ENCODE data around the gene SLC25A21.
A peak's percentile ranks its signal among the peaks of the same experiment; 100 is the strongest.

Gene SLC25A21

DNA sequence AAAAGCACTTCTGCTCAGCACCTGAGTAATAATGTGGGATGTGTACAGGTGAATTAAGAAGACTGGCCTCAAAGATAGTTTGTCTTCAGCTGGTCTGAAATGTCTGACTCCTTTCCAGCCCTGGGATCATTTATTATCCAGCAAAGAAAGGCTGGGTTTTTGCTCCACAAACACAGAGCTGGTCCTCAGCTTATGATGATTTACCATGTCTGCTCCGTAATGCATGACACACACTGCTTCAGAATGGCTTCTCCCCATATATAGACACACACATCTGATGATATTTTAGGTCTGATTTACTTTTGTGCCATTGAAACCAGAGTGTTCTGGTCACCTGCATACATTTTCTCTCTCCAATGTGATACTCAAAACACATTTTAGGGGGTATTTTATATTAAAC lies 225.0 kb downstream of the SLC25A21 start:
- no peak overlapping the region for H3K4me3 ChIP-seq (replicated peaks; ENCODE audit: low read depth, low read length)
- DNase-seq (ENCODE audit: extremely low read depth, low read depth): no peak
- TF ChIP-seq, protein P1, sequence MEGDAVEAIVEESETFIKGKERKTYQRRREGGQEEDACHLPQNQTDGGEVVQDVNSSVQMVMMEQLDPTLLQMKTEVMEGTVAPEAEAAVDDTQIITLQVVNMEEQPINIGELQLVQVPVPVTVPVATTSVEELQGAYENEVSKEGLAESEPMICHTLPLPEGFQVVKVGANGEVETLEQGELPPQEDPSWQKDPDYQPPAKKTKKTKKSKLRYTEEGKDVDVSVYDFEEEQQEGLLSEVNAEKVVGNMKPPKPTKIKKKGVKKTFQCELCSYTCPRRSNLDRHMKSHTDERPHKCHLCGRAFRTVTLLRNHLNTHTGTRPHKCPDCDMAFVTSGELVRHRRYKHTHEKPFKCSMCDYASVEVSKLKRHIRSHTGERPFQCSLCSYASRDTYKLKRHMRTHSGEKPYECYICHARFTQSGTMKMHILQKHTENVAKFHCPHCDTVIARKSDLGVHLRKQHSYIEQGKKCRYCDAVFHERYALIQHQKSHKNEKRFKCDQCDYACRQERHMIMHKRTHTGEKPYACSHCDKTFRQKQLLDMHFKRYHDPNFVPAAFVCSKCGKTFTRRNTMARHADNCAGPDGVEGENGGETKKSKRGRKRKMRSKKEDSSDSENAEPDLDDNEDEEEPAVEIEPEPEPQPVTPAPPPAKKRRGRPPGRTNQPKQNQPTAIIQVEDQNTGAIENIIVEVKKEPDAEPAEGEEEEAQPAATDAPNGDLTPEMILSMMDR (IDR thresholded peaks at IDR 0.05; ENCODE audit: low read depth, low read length, missing control alignments): no peak

DNA sequence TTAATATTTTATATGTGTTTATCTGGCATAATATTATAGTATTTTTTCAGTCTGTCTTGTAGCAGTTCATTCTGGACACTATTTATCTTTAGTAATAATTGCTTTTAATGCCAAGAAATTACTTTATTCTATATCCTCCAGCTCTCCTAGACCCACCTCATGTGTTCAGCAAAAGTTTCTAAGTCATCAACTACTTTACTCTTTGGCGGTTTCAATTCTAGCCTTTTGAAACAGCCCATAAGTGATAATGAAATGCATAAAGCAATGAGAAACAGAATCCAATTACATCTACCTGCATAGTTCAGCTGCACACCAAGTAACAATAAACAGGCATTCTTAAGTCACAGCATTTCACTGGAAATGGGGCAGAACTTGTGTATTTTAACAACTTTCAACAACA lies 225.5 kb downstream of the SLC25A21 start:
- TF ChIP-seq, protein P1 (IDR thresholded peaks at IDR 0.05; ENCODE audit: low read depth, low read length, missing control alignments): no peak
- DNase-seq (ENCODE audit: extremely low read depth, low read depth): no peak

DNA sequence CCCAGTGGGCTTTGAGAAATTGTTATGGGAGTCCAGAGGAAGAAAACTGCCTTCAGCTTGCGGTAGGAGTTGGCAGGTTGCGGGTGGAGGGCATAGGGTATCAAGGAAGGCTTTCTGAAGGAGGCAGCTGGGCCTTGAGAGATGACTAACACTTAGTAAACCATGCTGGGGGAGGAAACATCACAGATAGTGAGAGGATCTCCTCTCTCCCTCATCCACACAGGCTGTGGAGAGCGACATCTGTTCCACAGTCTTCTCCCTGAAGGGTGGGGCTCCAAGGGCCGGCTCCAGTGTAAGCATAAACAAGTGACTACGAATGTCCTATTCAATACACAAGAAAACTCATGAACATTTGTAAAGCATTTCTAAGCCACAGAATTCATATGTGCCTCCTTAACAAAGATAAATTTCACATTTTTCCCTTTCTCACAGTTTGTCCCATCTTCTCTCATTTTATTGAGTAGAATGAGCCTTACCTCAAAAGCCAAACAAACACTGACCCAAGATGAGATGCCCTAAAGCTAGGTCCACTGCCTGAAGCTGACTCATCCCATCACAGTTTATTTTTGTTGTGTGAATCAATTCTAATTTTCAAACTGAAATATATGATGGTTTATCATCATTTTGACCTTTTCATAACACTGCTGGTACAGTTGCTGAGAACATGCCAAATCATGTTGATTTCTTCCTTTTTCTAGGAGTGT lies 227.9 kb downstream of the SLC25A21 start:
- H3K4me3 ChIP-seq (replicated peaks; ENCODE audit: low read depth, low read length): no peak overlapping the region
- TF ChIP-seq, protein P1 (IDR thresholded peaks at IDR 0.05; ENCODE audit: low read depth, low read length, missing control alignments): no peak
- peak; percentile 43 for DNase-seq (ENCODE audit: extremely low read depth, low read depth)

More for the DNA sequence above, 225.5 kb downstream of the SLC25A21 start:
- no peak overlapping the region for H3K4me3 ChIP-seq (replicated peaks; ENCODE audit: low read depth, low read length)

DNA sequence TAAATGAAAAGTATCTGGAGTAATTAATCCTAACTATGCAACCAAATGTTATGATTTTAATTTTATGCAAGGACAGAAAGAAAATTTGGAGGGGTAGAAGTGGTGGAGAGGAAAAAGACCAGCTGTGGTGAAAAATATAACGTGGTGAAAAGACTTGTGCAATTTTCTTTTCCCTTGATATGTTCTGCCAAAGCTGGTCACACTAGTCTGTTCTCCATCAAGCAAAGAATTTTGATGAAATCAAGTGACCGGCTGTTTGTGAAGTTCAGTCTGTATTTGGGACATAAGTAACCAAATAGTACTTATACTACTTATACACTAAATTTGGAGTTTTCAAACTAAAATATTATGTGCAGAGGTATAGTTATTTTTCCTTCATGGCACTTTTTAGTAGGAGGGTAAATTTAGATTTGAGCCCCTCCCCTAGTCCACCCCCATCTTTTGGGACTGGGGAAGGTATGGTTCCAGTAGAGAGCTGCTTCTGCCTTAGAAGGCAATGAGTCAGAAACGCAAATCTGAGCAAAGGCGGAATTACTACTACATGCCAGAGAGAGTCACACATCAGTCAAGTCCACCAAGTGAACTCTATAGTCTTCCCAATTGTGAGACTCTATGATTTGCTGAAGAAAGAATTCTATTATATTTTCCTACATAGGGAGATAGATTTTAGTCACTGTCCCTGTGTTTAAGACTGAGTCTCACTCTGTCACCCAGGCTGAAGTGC lies 229.7 kb downstream of the SLC25A21 start:
- H3K4me3 ChIP-seq (replicated peaks; ENCODE audit: low read depth, low read length): no peak overlapping the region
- no peak for DNase-seq (ENCODE audit: extremely low read depth, low read depth)

DNA sequence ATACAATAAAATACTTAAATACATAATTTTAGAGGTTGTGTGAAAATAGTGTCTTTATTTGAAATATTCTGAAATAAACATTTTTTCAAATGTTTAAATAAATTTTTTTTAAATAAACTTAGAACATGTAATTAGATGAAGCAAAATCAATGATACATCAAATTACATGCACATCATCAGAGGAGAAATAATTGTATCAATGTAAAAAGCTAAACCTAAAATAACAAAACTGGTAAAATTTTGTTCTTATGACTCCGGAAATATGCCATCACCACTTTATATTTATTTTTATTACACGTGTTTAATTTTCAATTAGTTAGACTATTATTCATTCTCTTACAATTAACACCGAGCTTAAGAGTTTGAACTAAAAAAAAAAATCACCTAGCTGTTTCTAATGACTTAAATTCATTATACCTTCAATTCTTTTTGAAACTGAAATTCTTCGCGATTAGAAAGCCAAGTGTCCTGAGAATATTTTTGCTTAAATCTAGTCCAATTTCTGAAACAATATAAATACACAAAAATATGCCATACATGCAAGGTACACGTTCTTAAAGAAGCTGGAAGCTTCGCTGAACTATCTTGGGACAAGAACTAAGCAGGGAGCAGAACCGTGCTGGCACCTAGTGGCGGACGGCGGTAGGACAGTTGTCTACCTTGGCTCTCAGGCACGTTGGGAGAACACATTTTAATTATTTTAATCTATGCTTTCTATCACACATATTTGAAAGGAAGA lies 230.5 kb downstream of the SLC25A21 start:
- no peak overlapping the region for H3K4me3 ChIP-seq (replicated peaks; ENCODE audit: low read depth, low read length)
- peak; percentile 25 for DNase-seq (ENCODE audit: extremely low read depth, low read depth)
- TF ChIP-seq, protein P1 (IDR thresholded peaks at IDR 0.05; ENCODE audit: low read depth, low read length, missing control alignments): peak; percentile 97

More for the DNA sequence above, 229.7 kb downstream of the SLC25A21 start:
- TF ChIP-seq, protein P1 (IDR thresholded peaks at IDR 0.05; ENCODE audit: low read depth, low read length, missing control alignments): no peak

DNA sequence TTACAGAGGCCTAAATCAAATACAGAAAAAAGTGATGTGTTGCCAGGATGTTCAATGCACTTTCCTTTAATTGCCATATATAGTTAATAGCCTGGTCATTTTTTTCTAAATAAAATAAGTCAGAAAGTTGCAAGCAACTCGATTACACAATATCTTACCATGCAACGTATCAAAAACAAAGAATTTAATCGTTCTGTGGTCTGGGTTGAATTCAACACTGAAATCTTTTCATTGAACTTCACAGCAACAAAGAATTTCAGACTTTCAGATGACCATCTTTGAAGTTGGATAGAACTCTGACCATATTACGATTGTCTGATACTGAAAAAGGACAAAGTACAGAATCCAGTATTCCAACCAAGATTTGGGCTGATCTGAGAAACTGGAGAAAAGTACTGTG lies 231.9 kb downstream of the SLC25A21 start:
- DNase-seq (ENCODE audit: extremely low read depth, low read depth): no peak
- TF ChIP-seq, protein P1 (IDR thresholded peaks at IDR 0.05; ENCODE audit: low read depth, low read length, missing control alignments): no peak
- H3K4me3 ChIP-seq (replicated peaks; ENCODE audit: low read depth, low read length): no peak overlapping the region

Measured in HFF-Myc (cell line).